Measurements from ENCODE around the gene ITGB2.

ITGB2 gene

GRCh38 chr21:44867999-44868700, 52.5 kb downstream of the ITGB2 start:
- DNase-seq (ENCODE audit: low read depth) = no peak

- DNase-seq (ENCODE audit: low read depth) = no peak
These were observed 53.2 kb downstream of the ITGB2 start for GRCh38 chr21:44867464-44867863.

- DNase-seq (ENCODE audit: low read depth) = no peak
These were observed 53.9 kb downstream of the ITGB2 start for GRCh38 chr21:44866780-44867179.

DNA sequence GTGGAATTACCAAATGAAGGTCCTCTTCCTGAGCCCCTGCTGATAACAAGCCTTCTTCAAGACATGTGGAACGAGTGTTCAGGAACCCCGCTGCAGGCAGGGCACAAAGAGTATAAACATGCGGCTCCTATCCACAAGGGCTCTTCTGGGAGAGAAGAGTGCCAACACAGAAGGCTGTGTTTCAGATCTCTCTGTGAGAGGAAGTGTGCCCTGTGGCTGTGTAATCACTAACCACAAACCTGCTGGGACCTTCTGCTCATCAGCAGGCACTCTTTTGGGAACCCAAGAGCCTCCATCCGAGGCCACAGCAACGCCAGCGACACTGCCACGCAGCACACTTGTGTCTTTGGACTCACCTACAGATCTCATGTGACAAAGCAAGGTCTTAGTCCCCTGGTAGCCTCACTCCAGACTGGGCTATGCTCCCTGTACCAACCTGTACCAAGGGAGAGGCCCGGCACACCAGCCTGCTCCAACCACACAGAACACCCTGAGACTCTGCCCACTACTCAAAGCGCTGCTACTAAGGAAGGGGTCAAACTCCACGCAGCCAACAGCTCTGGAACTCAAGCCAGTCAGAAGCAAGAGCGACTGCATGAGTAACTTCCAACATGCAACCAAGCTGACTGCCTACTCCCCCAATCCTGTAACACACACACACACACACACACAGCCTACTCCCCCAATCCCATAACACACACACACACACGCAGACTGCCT, 55.0 kb downstream of the ITGB2 start:
- no peak for DNase-seq (ENCODE audit: low read depth)

DNA sequence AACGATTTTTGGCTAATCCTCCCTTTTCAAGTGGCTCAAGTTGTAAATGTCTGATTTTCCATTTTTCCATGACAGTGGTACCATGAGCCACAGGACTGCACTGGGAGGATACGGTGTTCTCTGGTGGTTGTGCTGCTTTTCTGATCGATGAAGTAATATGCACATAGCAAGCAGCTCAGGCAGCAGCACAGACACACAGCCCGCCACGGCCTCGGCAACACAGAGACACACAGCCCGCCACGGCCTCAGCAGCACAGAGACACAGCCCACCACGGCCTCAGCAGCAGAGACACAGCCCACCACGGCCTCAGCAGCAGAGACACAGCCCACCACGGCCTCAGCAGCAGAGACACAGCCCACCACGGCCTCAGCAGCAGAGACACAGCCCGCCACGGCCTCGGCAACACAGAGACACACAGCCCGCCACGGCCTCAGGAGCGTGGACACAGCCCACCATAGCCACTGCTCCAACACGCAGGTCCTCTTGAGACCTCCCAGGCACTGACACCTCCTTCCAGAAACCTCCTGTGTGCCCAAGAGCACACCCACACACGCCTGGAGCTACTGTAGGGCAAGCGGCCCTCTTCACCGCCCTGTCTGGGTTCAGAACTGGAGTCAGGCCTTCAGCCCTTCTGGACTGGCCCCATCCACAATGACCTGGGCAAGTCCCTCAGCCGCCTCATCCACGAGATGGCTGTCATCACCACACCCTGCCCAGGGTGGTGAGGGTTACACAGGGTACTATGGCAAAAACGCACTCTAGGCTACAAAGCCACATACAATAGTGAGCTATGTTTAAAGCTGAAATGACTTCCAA, 57.6 kb downstream of the ITGB2 start:
- DNase-seq (ENCODE audit: low read depth) = no peak

- DNase-seq (ENCODE audit: low read depth) = no peak
These were observed 61.9 kb downstream of the ITGB2 start for GRCh38 chr21:44858791-44859190.

- no peak for DNase-seq (ENCODE audit: low read depth)
These were observed 62.4 kb downstream of the ITGB2 start for GRCh38 chr21:44858291-44858690.

DNA sequence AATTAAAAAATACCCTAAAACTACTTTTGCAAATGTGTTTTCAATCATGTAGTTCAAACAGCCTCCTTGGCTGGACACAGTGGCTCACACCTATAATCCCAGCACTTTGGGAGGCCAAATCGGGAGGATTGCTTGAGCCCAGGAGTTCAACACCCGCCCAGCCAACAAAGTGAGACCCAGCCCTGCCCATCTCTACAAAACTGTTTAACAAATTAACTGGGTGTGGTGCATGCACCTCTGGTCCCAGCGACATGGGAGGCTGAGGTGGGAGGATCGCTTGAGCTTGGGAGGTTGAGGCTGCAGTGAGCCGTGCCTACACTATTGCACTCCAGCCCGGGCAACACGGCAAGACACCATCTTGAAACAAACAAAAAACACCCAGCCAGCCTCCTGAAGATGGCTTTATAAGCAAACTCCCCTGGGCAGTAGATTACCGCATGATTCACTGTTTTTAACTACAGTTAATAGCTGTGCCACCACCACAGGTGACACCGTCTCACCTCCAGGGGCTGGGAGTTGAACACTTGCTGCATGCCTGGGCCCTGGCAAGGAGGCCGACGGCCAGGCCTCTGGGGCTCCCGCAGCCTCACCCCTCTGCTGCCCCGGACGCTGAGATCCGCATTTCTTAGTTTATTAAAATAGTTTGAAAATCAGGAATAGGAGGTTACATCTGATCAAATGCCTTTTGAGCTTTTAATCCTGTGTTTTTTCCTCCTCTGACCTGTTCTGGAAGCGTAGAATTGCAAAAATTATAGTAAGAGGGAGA, 63.4 kb downstream of the ITGB2 start:
- no peak for DNase-seq (ENCODE audit: low read depth)

GRCh38 chr21:44856131-44856530, 64.6 kb downstream of the ITGB2 start:
- DNase-seq (ENCODE audit: low read depth) = no peak

- no peak for DNase-seq (ENCODE audit: low read depth)
These were observed 65.1 kb downstream of the ITGB2 start for GRCh38 chr21:44855572-44855971.

DNA sequence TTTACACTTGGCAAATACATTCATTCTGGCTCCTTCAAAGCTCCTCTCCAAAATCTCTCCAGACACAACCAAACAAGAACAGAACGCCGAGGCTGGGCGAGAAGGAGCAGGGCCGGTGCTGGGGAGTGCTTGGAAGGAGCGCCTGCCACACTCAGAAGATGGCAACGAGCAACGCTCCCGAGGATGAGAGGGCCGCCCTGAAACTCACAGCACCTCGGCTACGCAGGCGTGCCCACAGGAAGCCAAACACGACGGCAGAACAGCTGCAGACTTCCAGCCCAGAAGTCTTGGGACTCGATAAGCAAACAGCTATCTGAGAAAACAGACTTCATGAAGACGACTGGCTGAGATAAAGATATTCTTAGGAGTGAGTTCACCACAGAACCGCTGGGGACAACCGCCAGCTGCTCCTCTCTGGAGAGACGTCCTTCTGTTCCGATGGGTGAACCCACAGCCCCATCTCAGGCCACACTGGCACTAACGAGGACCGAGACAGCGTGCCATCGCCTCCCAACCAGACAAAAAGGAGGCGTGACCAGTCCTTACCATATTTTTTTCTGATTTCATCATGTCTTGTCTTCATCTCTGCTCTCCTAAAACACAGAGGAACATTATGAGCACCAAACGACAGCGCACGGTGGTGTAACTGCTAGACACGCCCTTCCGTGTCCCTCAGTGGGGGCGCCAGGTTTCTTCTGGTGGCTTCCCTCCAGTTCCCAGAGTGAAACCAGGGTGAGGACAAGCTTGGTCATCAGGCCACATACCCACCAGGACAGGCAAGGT, 65.8 kb downstream of the ITGB2 start:
- no peak for DNase-seq (ENCODE audit: low read depth)

GRCh38 chr21:44854391-44854663, 66.4 kb downstream of the ITGB2 start:
- no peak for DNase-seq (ENCODE audit: low read depth)

- no peak for DNase-seq (ENCODE audit: low read depth)
These were observed 66.9 kb downstream of the ITGB2 start for GRCh38 chr21:44853601-44854390.

DNA sequence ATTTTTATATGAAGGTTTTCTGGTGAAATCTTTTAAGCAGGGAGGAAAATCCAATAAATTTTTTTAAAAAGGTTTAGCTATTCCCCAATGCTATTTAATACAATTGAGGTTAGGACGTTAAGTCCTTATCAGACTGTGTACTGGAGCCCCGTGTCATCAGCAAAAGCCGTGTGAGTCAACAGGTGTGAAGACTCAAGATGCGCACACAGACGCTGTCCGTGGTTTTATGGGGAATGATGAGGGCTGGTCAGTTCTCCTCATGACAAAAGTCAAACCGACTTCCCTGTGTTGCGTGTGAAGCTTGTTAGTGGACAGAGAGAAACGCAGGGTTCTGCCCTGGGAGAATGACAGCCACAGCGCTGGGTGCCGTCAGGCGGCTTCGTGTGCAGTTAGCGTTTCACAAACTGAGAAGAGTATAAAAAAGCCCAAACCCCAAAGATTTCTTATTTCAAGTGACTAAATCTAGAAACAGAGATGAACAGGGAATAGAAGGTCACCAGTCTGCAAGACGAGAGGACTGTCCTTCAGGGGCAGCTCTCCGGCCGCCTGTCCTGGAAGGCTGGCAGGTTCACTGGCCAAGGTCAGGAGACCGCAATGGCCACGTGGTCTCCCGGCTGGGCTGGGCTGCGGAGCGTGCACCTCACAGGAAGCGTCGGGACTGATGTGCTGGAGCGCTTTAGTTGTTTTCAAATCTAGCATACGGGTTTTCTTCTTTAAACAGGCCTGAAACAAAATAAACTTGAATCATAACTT, 69.6 kb downstream of the ITGB2 start:
- DNase-seq (ENCODE audit: low read depth) = no peak

DNA sequence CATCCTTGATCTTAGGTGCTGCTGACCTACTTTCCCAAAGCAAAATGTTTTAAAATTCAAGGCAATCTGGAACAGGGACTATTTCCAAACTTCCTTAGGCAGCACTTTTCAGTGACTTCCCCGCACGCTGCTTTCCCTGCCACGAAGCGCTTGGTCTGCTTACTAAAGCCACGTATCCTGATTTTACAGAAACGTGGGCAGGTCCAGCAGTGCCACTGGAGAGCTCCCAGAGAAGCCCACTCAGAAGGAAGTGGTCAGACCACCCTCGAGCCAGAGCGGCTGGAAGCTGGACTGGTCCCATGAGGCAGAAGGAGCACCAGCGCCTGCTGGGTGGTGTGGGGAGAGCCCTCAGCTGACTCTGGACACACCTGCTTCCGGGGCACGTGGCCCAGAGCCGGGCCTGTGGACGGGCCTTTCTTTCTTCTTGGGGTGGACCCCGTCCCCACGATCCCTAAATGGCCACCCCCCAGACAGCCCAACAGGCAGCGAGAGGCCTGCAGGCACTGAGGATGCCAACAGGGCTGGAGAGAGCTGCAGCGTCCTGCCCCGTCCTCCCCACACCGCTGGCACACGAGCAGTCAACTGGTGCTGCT, 70.4 kb downstream of the ITGB2 start:
- DNase-seq (ENCODE audit: low read depth) = no peak

DNA sequence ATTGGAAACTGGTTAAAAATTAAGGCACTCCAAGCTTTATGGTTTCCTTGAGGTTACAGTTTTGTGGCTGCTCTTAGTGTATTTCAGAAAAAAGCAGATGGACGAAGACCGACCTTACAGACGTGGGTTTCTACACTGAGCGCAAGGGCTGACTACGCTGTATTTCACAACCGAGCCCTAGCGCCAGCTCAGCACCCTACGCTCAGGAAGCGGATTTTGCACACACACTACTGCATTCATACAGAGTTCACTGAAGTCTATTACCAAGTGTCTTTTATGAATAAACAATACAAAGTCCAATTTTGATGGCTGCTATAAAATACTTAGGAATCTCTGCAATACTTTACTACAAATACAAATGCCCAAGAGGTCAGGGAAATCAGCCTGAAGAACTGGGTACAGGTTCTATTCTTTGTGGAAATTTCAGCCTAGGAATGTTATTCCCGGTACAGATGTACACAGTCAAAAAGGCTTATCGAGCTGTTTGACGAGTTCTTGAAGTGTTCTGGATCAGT, 71.0 kb downstream of the ITGB2 start:
- DNase-seq (ENCODE audit: low read depth) = no peak

DNA sequence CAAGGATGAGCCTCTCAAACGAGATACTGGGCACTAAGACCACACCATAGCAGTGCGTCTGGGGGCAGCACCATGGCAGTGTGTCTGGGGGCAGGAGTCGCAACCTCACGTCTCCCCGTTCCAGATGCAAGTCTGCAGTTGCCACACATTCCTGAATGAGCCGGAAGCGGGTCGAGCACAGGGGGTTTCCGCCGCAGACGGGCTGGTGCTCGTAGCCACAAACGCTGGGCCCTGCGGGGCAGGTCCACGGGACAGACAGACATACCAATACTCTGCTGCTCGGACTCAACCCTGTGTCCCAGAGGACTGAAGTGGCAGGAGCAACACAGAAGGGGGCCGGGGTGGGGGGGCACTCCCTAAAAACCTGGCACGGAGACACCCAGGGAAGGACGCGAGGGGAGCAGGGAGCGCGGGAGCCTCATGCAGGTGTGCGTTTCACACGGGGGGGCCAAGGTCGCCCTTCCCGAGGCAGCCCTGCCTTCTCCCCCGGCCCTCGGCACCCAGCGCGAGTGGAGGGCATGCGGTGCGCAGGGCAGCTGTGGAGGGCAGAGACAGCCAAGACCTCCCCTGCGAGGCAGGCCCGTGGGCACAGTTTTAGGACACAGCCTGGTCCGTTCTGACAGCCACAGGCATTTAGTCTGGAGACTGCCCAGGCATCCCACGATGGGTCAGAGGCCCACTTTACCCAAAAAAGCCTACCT, 71.7 kb downstream of the ITGB2 start:
- DNase-seq (ENCODE audit: low read depth) = no peak

GRCh38 chr21:44847261-44848056, 73.2 kb downstream of the ITGB2 start:
- no peak for DNase-seq (ENCODE audit: low read depth)
